22Rv1 (cell line): ENCODE data around the gene PPP1R13B.

Experiments used
- ZFX ChIP-seq: fragments of 450-650 bp; IDR thresholded peaks from 2 replicates; pipeline ENCODE4 v1.6.1; 2017; ENCODE audit warnings: antibody characterized with exemption, borderline replicate concordance
- TF ChIP-seq, protein P1 (sequence below): fragments of 450-650 bp; IDR thresholded peaks from 2 replicates; pipeline ENCODE4 v1.5.1; 2017; ENCODE audit warnings: mild to moderate bottlenecking

DNA sequence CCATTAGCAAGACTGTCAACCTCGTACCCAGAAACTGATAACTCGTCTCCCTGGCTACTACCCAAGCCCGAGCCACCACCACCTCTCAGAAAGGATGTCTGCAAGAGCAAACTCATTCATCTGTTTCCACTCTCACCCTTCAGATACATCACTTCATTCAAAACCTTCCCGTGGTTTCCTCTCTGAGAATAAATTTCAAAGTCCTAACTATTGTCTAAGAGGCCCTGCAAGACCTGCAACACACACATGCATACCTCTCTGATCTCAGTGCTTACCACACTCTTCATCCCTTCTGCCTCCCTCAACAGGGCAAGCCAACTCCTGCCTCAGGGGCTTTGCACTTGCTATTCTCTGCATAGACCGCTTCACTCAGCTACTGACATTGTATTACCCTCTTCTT lies 40.6 kb downstream of the PPP1R13B start:
- TF ChIP-seq, protein P1, sequence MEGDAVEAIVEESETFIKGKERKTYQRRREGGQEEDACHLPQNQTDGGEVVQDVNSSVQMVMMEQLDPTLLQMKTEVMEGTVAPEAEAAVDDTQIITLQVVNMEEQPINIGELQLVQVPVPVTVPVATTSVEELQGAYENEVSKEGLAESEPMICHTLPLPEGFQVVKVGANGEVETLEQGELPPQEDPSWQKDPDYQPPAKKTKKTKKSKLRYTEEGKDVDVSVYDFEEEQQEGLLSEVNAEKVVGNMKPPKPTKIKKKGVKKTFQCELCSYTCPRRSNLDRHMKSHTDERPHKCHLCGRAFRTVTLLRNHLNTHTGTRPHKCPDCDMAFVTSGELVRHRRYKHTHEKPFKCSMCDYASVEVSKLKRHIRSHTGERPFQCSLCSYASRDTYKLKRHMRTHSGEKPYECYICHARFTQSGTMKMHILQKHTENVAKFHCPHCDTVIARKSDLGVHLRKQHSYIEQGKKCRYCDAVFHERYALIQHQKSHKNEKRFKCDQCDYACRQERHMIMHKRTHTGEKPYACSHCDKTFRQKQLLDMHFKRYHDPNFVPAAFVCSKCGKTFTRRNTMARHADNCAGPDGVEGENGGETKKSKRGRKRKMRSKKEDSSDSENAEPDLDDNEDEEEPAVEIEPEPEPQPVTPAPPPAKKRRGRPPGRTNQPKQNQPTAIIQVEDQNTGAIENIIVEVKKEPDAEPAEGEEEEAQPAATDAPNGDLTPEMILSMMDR: no peak
- TF ChIP-seq ZFX: no peak
